Mesodermal cell (in vitro differentiated cells): ENCODE data around the gene VSTM2L.

Experiments used
- H3K27ac ChIP-seq: 2 replicates; pipeline ENCODE4 v1.7.0; 2013; ENCODE audit warnings: mild to moderate bottlenecking, low read depth, low read length, moderate library complexity; ENCODE audit not compliant: severe bottlenecking
- H3K36me3 ChIP-seq: 2 replicates; pipeline ENCODE4 v1.7.1; 2013; ENCODE audit warnings: mild to moderate bottlenecking, low read length, moderate library complexity; ENCODE audit not compliant: control insufficient read depth, insufficient read depth
- H3K4me1 ChIP-seq: one replicate; pipeline ENCODE4 v1.7.1; 2013; ENCODE audit warnings: mild to moderate bottlenecking, low read length; ENCODE audit not compliant: insufficient read depth, control insufficient read depth, poor library complexity, severe bottlenecking
- H3K4me3 ChIP-seq: 2 replicates; pipeline ENCODE4 v1.7.0; 2013; ENCODE audit warnings: low read length, control low read depth, mild to moderate bottlenecking; ENCODE audit not compliant: insufficient read depth, poor library complexity, severe bottlenecking; ENCODE audit errors: extremely low read depth
- H3K9me3 ChIP-seq: 2 replicates; pipeline ENCODE4 v1.7.1; 2013; ENCODE audit warnings: mild to moderate bottlenecking, low read length, moderate library complexity; ENCODE audit not compliant: control insufficient read depth
- WGBS, 2 experiments: methylation state at CpG; one replicate each; pipeline ENCODE4 v1.1.5; 2013; ENCODE audit warnings: missing lambda C conversion rate in 2 of 2; ENCODE audit not compliant: insufficient coverage in 2 of 2; 5-methylcytosine and 5-hydroxymethylcytosine counted together

Gene VSTM2L

GRCh38 chr20:37933786-37934633, 31.1 kb downstream of the VSTM2L start:
- H3K9me3 ChIP-seq = no peaks in the 10 kb centered on the region
- H3K4me1 ChIP-seq = no peaks in the 10 kb centered on the region
- H3K4me3 ChIP-seq = no peak overlapping the region
- no peaks in the 10 kb centered on the region for H3K36me3 ChIP-seq
- WGBS, 2 experiments = 89 to 94% methylated on average over 10 of the region's 15 CpGs
- H3K27ac ChIP-seq = no peak overlapping the region

- Histone ChIP-seq H3K27ac (no peak overlapping the region), H3K4me3 (no peak overlapping the region)
Measured at GRCh38 chr20:37934634-37935375, 31.9 kb downstream of the VSTM2L start.

GRCh38 chr20:37935435-37935834, 32.5 kb downstream of the VSTM2L start:
- H3K36me3 ChIP-seq = no peaks in the 10 kb centered on the region
- no peak overlapping the region for H3K27ac ChIP-seq
- WGBS, 2 experiments = 73 to 79% methylated on average over 7 of the region's 7 CpGs

More at GRCh38 chr20:37934634-37935375, 31.9 kb downstream of the VSTM2L start:
- WGBS, 2 experiments = 89% methylated on average over 10 to 11 of the region's 14 CpGs
- Histone ChIP-seq H3K36me3 (no peaks in the 10 kb centered on the region), H3K4me1 (no peaks in the 10 kb centered on the region), H3K9me3 (no peaks in the 10 kb centered on the region)

GRCh38 chr20:37936041-37936440, 33.1 kb downstream of the VSTM2L start:
- Histone ChIP-seq H3K4me1 (no peaks in the 10 kb centered on the region), H3K4me3 (no peak overlapping the region), H3K36me3 (no peaks in the 10 kb centered on the region), H3K27ac (no peak overlapping the region), H3K9me3 (no peaks in the 10 kb centered on the region)
- WGBS, 2 experiments = 98% methylated on average over 8 to 10 of the region's 10 CpGs

More at GRCh38 chr20:37935435-37935834, 32.5 kb downstream of the VSTM2L start:
- Histone ChIP-seq H3K9me3 (no peaks in the 10 kb centered on the region), H3K4me1 (no peaks in the 10 kb centered on the region), H3K4me3 (no peak overlapping the region)

GRCh38 chr20:37936451-37936850, 33.5 kb downstream of the VSTM2L start:
- Histone ChIP-seq H3K4me1 (no peaks in the 10 kb centered on the region), H3K27ac (no peak overlapping the region), H3K9me3 (no peaks in the 10 kb centered on the region), H3K36me3 (no peaks in the 10 kb centered on the region), H3K4me3 (no peak overlapping the region)
- WGBS, 2 experiments = 93 to 95% methylated on average over 6 to 8 of the region's 8 CpGs

GRCh38 chr20:37937686-37938085, 34.8 kb downstream of the VSTM2L start:
- H3K9me3 ChIP-seq = no peaks in the 10 kb centered on the region
- no peak overlapping the region for H3K27ac ChIP-seq
- no peak overlapping the region for H3K4me3 ChIP-seq
- H3K4me1 ChIP-seq = no peaks in the 10 kb centered on the region
- 92 to 93% methylated on average over 2 to 3 of the region's 4 CpGs for WGBS, 2 experiments
- H3K36me3 ChIP-seq = no peaks in the 10 kb centered on the region

GRCh38 chr20:37938181-37938750, 35.3 kb downstream of the VSTM2L start:
- H3K4me1 ChIP-seq = no peaks in the 10 kb centered on the region
- WGBS, 2 experiments = 91 to 94% methylated on average over 9 to 12 of the region's 12 CpGs
- H3K27ac ChIP-seq = no peak overlapping the region
- H3K36me3 ChIP-seq = no peaks in the 10 kb centered on the region
- no peaks in the 10 kb centered on the region for H3K9me3 ChIP-seq
- H3K4me3 ChIP-seq = no peak overlapping the region

GRCh38 chr20:37938954-37939353, 36.0 kb downstream of the VSTM2L start:
- Histone ChIP-seq H3K4me3 (no peak overlapping the region), H3K4me1 (no peaks in the 10 kb centered on the region), H3K36me3 (no peaks in the 10 kb centered on the region), H3K9me3 (no peaks in the 10 kb centered on the region), H3K27ac (no peak overlapping the region)
- WGBS, 2 experiments = 91 to 94% methylated on average over 8 to 9 of the region's 9 CpGs

GRCh38 chr20:37939701-37940560, 37.0 kb downstream of the VSTM2L start:
- Histone ChIP-seq H3K4me3 (no peak overlapping the region), H3K27ac (no peak overlapping the region), H3K4me1 (no peaks in the 10 kb centered on the region), H3K36me3 (no peaks in the 10 kb centered on the region), H3K9me3 (no peaks in the 10 kb centered on the region)
- WGBS, 2 experiments = 86 to 89% methylated on average over 16 to 18 of the region's 25 CpGs

GRCh38 chr20:37940858-37941257, 37.9 kb downstream of the VSTM2L start:
- H3K4me1 ChIP-seq = no peaks in the 10 kb centered on the region
- H3K9me3 ChIP-seq = no peaks in the 10 kb centered on the region
- 73 to 94% methylated on average over 2 to 3 of the region's 6 CpGs for WGBS, 2 experiments
- H3K4me3 ChIP-seq = no peak overlapping the region
- H3K27ac ChIP-seq = no peak overlapping the region
- H3K36me3 ChIP-seq = no peaks in the 10 kb centered on the region
